Activated CD4-positive, CD25-positive, alpha-beta regulatory T cell treated with anti-CD3 and anti-CD28 coated beads, Interleukin-2, amount 50 U/mL, for 72 hours (primary cell): Measurements from ENCODE around the gene AMOTL2.

Source experiments
- DNase-seq: peaks from one replicate; pipeline ENCODE4 v3.0.0; 2021

The AMOTL2 gene

GRCh38 chr3:134378384-134378783 is 4.1 kb upstream of the AMOTL2 start:
- no peak for DNase-seq

GRCh38 chr3:134377896-134378295 is 3.6 kb upstream of the AMOTL2 start:
- DNase-seq, result no peak

- DNase-seq, result no peak
These were observed 2.7 kb upstream of the AMOTL2 start for GRCh38 chr3:134376786-134377426.

- no peak for DNase-seq
These were observed 2.1 kb upstream of the AMOTL2 start for GRCh38 chr3:134376385-134376765.

GRCh38 chr3:134375582-134376384 is 1.5 kb upstream of the AMOTL2 start:
- no peak for DNase-seq

- DNase-seq, result no peak
These were observed 739 bp upstream of the AMOTL2 start for GRCh38 chr3:134374791-134375581.

- no peak for DNase-seq
These were observed 759 bp downstream of the AMOTL2 start for GRCh38 chr3:134373271-134374104.

- no peak for DNase-seq
These were observed 1.6 kb downstream of the AMOTL2 start for GRCh38 chr3:134372396-134373270.

- DNase-seq, result no peak
These were observed 2.5 kb downstream of the AMOTL2 start for GRCh38 chr3:134371542-134372324.

- no peak for DNase-seq
These were observed 3.4 kb downstream of the AMOTL2 start for GRCh38 chr3:134370611-134371531.

GRCh38 chr3:134369861-134370596 is 4.2 kb downstream of the AMOTL2 start:
- no peak for DNase-seq

GRCh38 chr3:134369231-134369741 is 5.0 kb downstream of the AMOTL2 start:
- no peak for DNase-seq

GRCh38 chr3:134368751-134369105 is 5.5 kb downstream of the AMOTL2 start:
- no peak for DNase-seq

GRCh38 chr3:134367869-134368750 is 6.1 kb downstream of the AMOTL2 start:
- no peak for DNase-seq

- DNase-seq, result no peak
These were observed 7.1 kb downstream of the AMOTL2 start for GRCh38 chr3:134366928-134367811.

GRCh38 chr3:134366221-134366927 is 7.9 kb downstream of the AMOTL2 start:
- DNase-seq, result no peak
